ENCODE results near the gene DIRAS1. TPM values are rescaled to one million over a fixed set of nuclear protein-coding genes. Genes with fewer than 3 reads are reported as not detected.

DIRAS1 gene
- total RNA-seq, 2 experiments from 2014 or later: not detected

DNA sequence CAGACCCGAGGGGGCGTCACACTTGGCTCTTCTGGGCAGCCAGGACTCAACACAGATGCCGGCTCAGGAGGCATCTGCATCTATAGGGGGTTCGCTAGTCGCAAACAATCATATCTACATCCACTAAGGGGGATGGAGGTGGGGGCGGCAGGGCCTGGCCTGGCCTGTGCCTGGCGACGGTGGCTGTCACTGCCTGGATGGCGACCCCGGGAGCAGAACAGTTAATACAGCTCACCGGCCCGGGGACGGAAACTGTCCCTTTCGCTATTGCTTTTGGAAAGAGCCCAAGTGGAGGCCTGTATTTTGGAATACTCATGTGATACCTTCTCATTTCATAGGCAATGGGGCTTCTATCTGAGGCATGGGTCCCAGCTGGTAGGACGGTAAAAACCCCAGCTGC is 44.2 kb upstream of the DIRAS1 start:
- no peak for ATAC-seq (ENCODE audit: poor library complexity)
- H3K4me3 Mint-ChIP-seq: no peak overlapping the region
- Histone ChIP-seq H3K4me3 (ENCODE audit: low read length) (no peak overlapping the region), H3K9me3 (ENCODE audit: control insufficient read depth in 1 of 2, insufficient read depth in 1 of 2, low read length in 2 of 2) (no peaks in the 10 kb centered on the region), H3K4me1 (ENCODE audit: insufficient read depth, low read length) (peaks cover 3% of the 10 kb centered on the region), H3K27me3 (ENCODE audit: control insufficient read depth in 1 of 2, insufficient read depth in 2 of 2, low read length in 2 of 2) (no peaks in the 10 kb centered on the region), H3K27ac (ENCODE audit: low read depth in 1 of 2, low read length in 2 of 2) (no peak overlapping the region), H3K36me3 (ENCODE audit: insufficient read depth, low read length) (peaks cover 76% of the 10 kb centered on the region)
- ChIA-PET POLR2A (no interaction called here), CTCF (no interaction called here)
- no peak for TF ChIP-seq CTCF (IDR thresholded peaks at IDR 0.05)
- intact Hi-C loops (cut with DNase I, micrococcal nuclease): no loop called here
- no peak overlapping the region for H3K27ac Mint-ChIP-seq
- H3K4me1 Mint-ChIP-seq (ENCODE audit: low read depth): no peaks in the 10 kb centered on the region
- H3K27me3 Mint-ChIP-seq: no peaks in the 10 kb centered on the region
- no peak for DNase-seq
- peaks cover 35% of the 10 kb centered on the region for H3K36me3 Mint-ChIP-seq (ENCODE audit: low read depth)
- no peaks in the 10 kb centered on the region for H3K9me3 Mint-ChIP-seq

GRCh38 chr19:2764945-2765344 is 43.8 kb upstream of the DIRAS1 start:
- Mint-ChIP-seq H3K27me3 (no peaks in the 10 kb centered on the region), H3K4me3 (no peak overlapping the region), H3K36me3 (ENCODE audit: low read depth) (peaks cover 35% of the 10 kb centered on the region), H3K4me1 (ENCODE audit: low read depth) (no peaks in the 10 kb centered on the region), H3K27ac (no peak overlapping the region), H3K9me3 (no peaks in the 10 kb centered on the region)
- Histone ChIP-seq H3K36me3 (ENCODE audit: insufficient read depth, low read length) (peaks cover 72% of the 10 kb centered on the region), H3K27me3 (ENCODE audit: control insufficient read depth in 1 of 2, insufficient read depth in 2 of 2, low read length in 2 of 2) (no peaks in the 10 kb centered on the region), H3K9me3 (ENCODE audit: control insufficient read depth in 1 of 2, insufficient read depth in 1 of 2, low read length in 2 of 2) (no peaks in the 10 kb centered on the region), H3K27ac (ENCODE audit: low read depth in 1 of 2, low read length in 2 of 2) (no peak overlapping the region), H3K4me1 (ENCODE audit: insufficient read depth, low read length) (no peaks in the 10 kb centered on the region), H3K4me3 (ENCODE audit: low read length) (no peak overlapping the region)
- no peak for ATAC-seq (ENCODE audit: poor library complexity)
- POLR2A ChIA-PET: no interaction called here
- intact Hi-C loops (cut with DNase I, micrococcal nuclease): no loop called here
- DNase-seq: no peak
- TF ChIP-seq CTCF (IDR thresholded peaks at IDR 0.05): no peak
- CTCF ChIA-PET: no interaction called here

- POLR2A ChIA-PET: no interaction called here
- peaks cover 72% of the 10 kb centered on the region for H3K36me3 ChIP-seq (ENCODE audit: insufficient read depth, low read length)
- no peak overlapping the region for H3K4me3 Mint-ChIP-seq
- peaks cover 43% of the 10 kb centered on the region for H3K36me3 Mint-ChIP-seq (ENCODE audit: low read depth)
- H3K9me3 Mint-ChIP-seq: no peaks in the 10 kb centered on the region
- H3K4me3 ChIP-seq (ENCODE audit: low read length): no peak overlapping the region
- ATAC-seq (ENCODE audit: poor library complexity): no peak
- H3K27me3 Mint-ChIP-seq: no peaks in the 10 kb centered on the region
- H3K9me3 ChIP-seq (ENCODE audit: control insufficient read depth in 1 of 2, insufficient read depth in 1 of 2, low read length in 2 of 2): no peaks in the 10 kb centered on the region
- intact Hi-C loops (cut with DNase I, micrococcal nuclease): no loop called here
- H3K27ac ChIP-seq (ENCODE audit: low read depth in 1 of 2, low read length in 2 of 2): no peak overlapping the region
- CTCF ChIA-PET: no interaction called here
- DNase-seq: no peak
- peaks cover 5% of the 10 kb centered on the region for H3K4me1 Mint-ChIP-seq (ENCODE audit: low read depth)
- no peaks in the 10 kb centered on the region for H3K4me1 ChIP-seq (ENCODE audit: insufficient read depth, low read length)
- TF ChIP-seq CTCF (IDR thresholded peaks at IDR 0.05): no peak
- no peak overlapping the region for H3K27ac Mint-ChIP-seq
- no peaks in the 10 kb centered on the region for H3K27me3 ChIP-seq (ENCODE audit: control insufficient read depth in 1 of 2, insufficient read depth in 2 of 2, low read length in 2 of 2)
These were observed 42.5 kb upstream of the DIRAS1 start for GRCh38 chr19:2763687-2764086.

Measured in CD4-positive, alpha-beta T cell (primary cell).